WTC11 (cell line): ENCODE measurements around the gene CYP11A1. TPM values are rescaled to one million over a fixed set of nuclear protein-coding genes. Genes with fewer than 3 reads are reported as not detected.

Experiments used
- ATAC-seq: fragments of 200-7000 bp; cut with Tn5 transposase; 2 replicates; pipeline ENCODE4 v1.10.0; 2021; ENCODE audit warnings: mild to moderate bottlenecking, moderate library complexity
- CTCF ChIA-PET: fragments of 300-600 bp; sonication (Branson Sonifier 250); formaldehyde crosslinking; loops from one replicate; lab custom pipeline; 2021; ENCODE audit warnings: antibody characterized with exemption; lab: Charles Lee
- POLR2A ChIA-PET: fragments of 350-600 bp; sonication (Branson Sonifier 250); formaldehyde crosslinking; loops from one replicate; lab custom pipeline; 2021; ENCODE audit warnings: antibody characterized with exemption; lab: Charles Lee
- DNase-seq: peaks from one replicate; pipeline ENCODE4 v3.0.0; 2021; ENCODE audit warnings: low spot score
- H3K27ac Mint-ChIP-seq: 2 replicates; pipeline ENCODE4 v1.8.0; 2021; ENCODE audit warnings: mixed read lengths
- H3K27me3 Mint-ChIP-seq: 2 replicates; pipeline ENCODE4 v1.8.0; 2021; ENCODE audit warnings: low read depth, mild to moderate bottlenecking, moderate library complexity, mixed read lengths
- H3K36me3 Mint-ChIP-seq: 2 replicates; pipeline ENCODE4 v1.8.0; 2021; ENCODE audit warnings: mixed read lengths
- H3K4me1 Mint-ChIP-seq: 2 replicates; pipeline ENCODE4 v1.8.0; 2022; ENCODE audit warnings: mixed read lengths
- H3K4me3 Mint-ChIP-seq: 2 replicates; pipeline ENCODE4 v1.8.0; 2021; ENCODE audit warnings: mild to moderate bottlenecking, moderate library complexity, mixed read lengths
- H3K9me3 Mint-ChIP-seq: 2 replicates; pipeline ENCODE4 v1.8.0; 2021; ENCODE audit warnings: mixed read lengths
- ARID4B ChIP-seq: sonication (generic); formaldehyde crosslinking; IDR thresholded peaks from 2 replicates; pipeline ENCODE4 v1.8.0; 2023; ENCODE audit warnings: missing genetic modification reagents, mild to moderate bottlenecking, borderline replicate concordance
- CBFB ChIP-seq: sonication (generic); formaldehyde crosslinking; IDR thresholded peaks from 2 replicates; pipeline ENCODE4 v1.8.1; 2022; ENCODE audit warnings: mild to moderate bottlenecking, low read depth, missing genetic modification reagents
- CREB1 ChIP-seq: sonication (generic); formaldehyde crosslinking; IDR thresholded peaks from 2 replicates; pipeline ENCODE4 v1.8.0; 2023; ENCODE audit warnings: mild to moderate bottlenecking, missing genetic modification reagents
- EMX1 ChIP-seq: fragments of 250-450 bp; sonication (Bioruptor Pico); IDR thresholded peaks from 2 replicates; pipeline ENCODE4 v1.8.0; 2021; ENCODE audit warnings: mild to moderate bottlenecking
- FOXK1 ChIP-seq: sonication (generic); formaldehyde crosslinking; IDR thresholded peaks from 2 replicates; pipeline ENCODE4 v1.8.0; 2022; ENCODE audit warnings: mild to moderate bottlenecking, moderate library complexity, missing genetic modification reagents
- GABPB1 ChIP-seq: sonication (generic); formaldehyde crosslinking; IDR thresholded peaks from 2 replicates; pipeline ENCODE4 v1.8.1; 2023; ENCODE audit warnings: mild to moderate bottlenecking, missing genetic modification reagents
- GRHL2 ChIP-seq: fragments of 250-450 bp; sonication (Bioruptor Pico); IDR thresholded peaks from 2 replicates; pipeline ENCODE4 v1.8.0; 2022; ENCODE audit warnings: mild to moderate bottlenecking, moderate library complexity; ENCODE audit not compliant: insufficient replicate concordance, severe bottlenecking
- JUN ChIP-seq: sonication (generic); formaldehyde crosslinking; IDR thresholded peaks from 2 replicates; pipeline ENCODE4 v1.8.0; 2023; ENCODE audit warnings: mild to moderate bottlenecking, missing genetic modification reagents
- NFE2L1 ChIP-seq: sonication (generic); formaldehyde crosslinking; IDR thresholded peaks from 2 replicates; pipeline ENCODE4 v1.8.1; 2023; ENCODE audit warnings: missing genetic modification reagents
- NFYB ChIP-seq: sonication (generic); formaldehyde crosslinking; conservative IDR thresholded peaks from 2 replicates; pipeline ENCODE4 v1.8.0; 2022; ENCODE audit warnings: low read depth, missing genetic modification reagents
- OVOL2 ChIP-seq: fragments of 250-450 bp; sonication (Bioruptor Pico); IDR thresholded peaks from 2 replicates; pipeline ENCODE4 v1.9.0; 2021; ENCODE audit warnings: mild to moderate bottlenecking, borderline replicate concordance
- SMAD3 ChIP-seq: sonication (generic); formaldehyde crosslinking; IDR thresholded peaks from 2 replicates; pipeline ENCODE4 v1.8.0; 2022; ENCODE audit warnings: missing genetic modification reagents, mild to moderate bottlenecking, borderline replicate concordance
- STAT6 ChIP-seq: sonication (generic); formaldehyde crosslinking; conservative IDR thresholded peaks from 2 replicates; pipeline ENCODE4 v1.8.1; 2023; ENCODE audit warnings: mild to moderate bottlenecking, low read depth, missing genetic modification reagents, moderate library complexity
- USF1 ChIP-seq: sonication (generic); formaldehyde crosslinking; IDR thresholded peaks from 2 replicates; pipeline ENCODE4 v1.8.0; 2022; ENCODE audit warnings: mild to moderate bottlenecking, missing genetic modification reagents
- USF2 ChIP-seq: sonication (generic); formaldehyde crosslinking; IDR thresholded peaks from 2 replicates; pipeline ENCODE4 v1.8.1; 2023; ENCODE audit warnings: mild to moderate bottlenecking, missing genetic modification reagents, moderate library complexity
- ZNF232 ChIP-seq: sonication (generic); formaldehyde crosslinking; IDR thresholded peaks from 2 replicates; pipeline ENCODE4 v1.8.0; 2022; ENCODE audit warnings: mild to moderate bottlenecking, missing genetic modification reagents
- ZNF281 ChIP-seq: sonication (generic); formaldehyde crosslinking; IDR thresholded peaks from 2 replicates; pipeline ENCODE4 v1.8.0; 2023; ENCODE audit warnings: mild to moderate bottlenecking, missing genetic modification reagents
- ZNF512 ChIP-seq: sonication (generic); formaldehyde crosslinking; IDR thresholded peaks from 2 replicates; pipeline ENCODE4 v1.8.1; 2022; ENCODE audit warnings: missing genetic modification reagents, borderline replicate concordance
- ZNF671 ChIP-seq: fragments of 250-450 bp; sonication (Bioruptor Pico); IDR thresholded peaks from 2 replicates; pipeline ENCODE4 v1.8.0; 2021; ENCODE audit warnings: mild to moderate bottlenecking
- total RNA-seq: library from RNA; stranded (reverse); gene quantifications from 3 replicates; pipeline ENCODE4 v1.2.3, GENCODE V29; 2021

Gene CYP11A1
- total RNA-seq, 1 experiment from 2014 or later: 3.4 TPM

GRCh38 chr15:74411686-74412085 lies 44.2 kb upstream of the CYP11A1 start:
- Mint-ChIP-seq H3K27ac (peak overlapping the region; percentile 74), H3K36me3 (peaks cover 12% of the 10 kb centered on the region), H3K4me3 (no peak overlapping the region), H3K4me1 (peaks cover 3% of the 10 kb centered on the region; the same call in 1 of the 2 replicates), H3K9me3 (no peaks in the 10 kb centered on the region), H3K27me3 (no peaks in the 10 kb centered on the region)
- TF ChIP-seq CBFB (CRISPR knock-in tag) (no peak), ZNF232 (CRISPR knock-in tag) (no peak), NFYB (CRISPR knock-in tag) (no peak), USF1 (no peak), FOXK1 (no peak), CREB1 (CRISPR knock-in tag) (no peak), JUN (CRISPR knock-in tag) (no peak)
- ChIA-PET POLR2A (interaction anchor here (0.6 kb wide), 1 partner anchor 43 kb away, joined by 3 read pairs; no protein-coding TSS in a partner anchor), CTCF (interaction anchor here (0.5 kb wide), 1 partner anchor 191 kb away, joined by 3 read pairs; no protein-coding TSS in a partner anchor)
- ATAC-seq: no peak
- DNase-seq: no peak

GRCh38 chr15:74410502-74410901 lies 43.1 kb upstream of the CYP11A1 start:
- peaks cover 9% of the 10 kb centered on the region for H3K36me3 Mint-ChIP-seq
- no peaks in the 10 kb centered on the region for H3K9me3 Mint-ChIP-seq
- no peak overlapping the region for H3K27ac Mint-ChIP-seq
- H3K27me3 Mint-ChIP-seq: no peaks in the 10 kb centered on the region
- H3K4me3 Mint-ChIP-seq: no peak overlapping the region
- H3K4me1 Mint-ChIP-seq: peaks cover 3% of the 10 kb centered on the region; the same call in 1 of the 2 replicates
- ChIA-PET CTCF (interaction anchor here (1.0 to 2.4 kb wide), 4 partner anchors 9 to 211 kb away, joined by 3 to 13 read pairs (median 5); no protein-coding TSS in a partner anchor), POLR2A (no interaction called here)
- ATAC-seq (no peak), DNase-seq (no peak)
- TF ChIP-seq ZNF512 (CRISPR knock-in tag): no peak
- TF ChIP-seq EMX1 (CRISPR knock-in tag): no peak
- TF ChIP-seq USF2 (CRISPR knock-in tag): no peak
- no peak for TF ChIP-seq STAT6 (CRISPR knock-in tag)
- TF ChIP-seq ZNF281 (CRISPR knock-in tag): no peak
- TF ChIP-seq ZNF671 (CRISPR knock-in tag): no peak
- TF ChIP-seq GABPB1 (CRISPR knock-in tag): no peak
- no peak for TF ChIP-seq NFE2L1 (CRISPR knock-in tag)
- no peak for TF ChIP-seq ARID4B (CRISPR knock-in tag)
- no peak for TF ChIP-seq OVOL2
- TF ChIP-seq GRHL2 (CRISPR knock-in tag): no peak
- no peak for TF ChIP-seq SMAD3 (CRISPR knock-in tag)
- TF ChIP-seq CREB1 (CRISPR knock-in tag): no peak
